Motor neuron (in vitro differentiated cells): ENCODE measurements around the gene NUDT17. TPM values are rescaled to one million over a fixed set of nuclear protein-coding genes. Genes with fewer than 3 reads are reported as not detected.
"Not testable (repeated sequence)": the region's sequence is repeated elsewhere in the genome, so short reads cannot be mapped to it uniquely, and the experiment has no call there.

Experiments
- ATAC-seq, 8 experiments: fragments of 200-7000 bp; cut with Tn5 transposase; replicated peaks in 6 of 8; 2 replicates each; pipeline ENCODE4 v1.8.0; 2021; ENCODE audit warnings: mild to moderate bottlenecking in 8 of 8, moderate library complexity in 8 of 8
- H3K27ac ChIP-seq, 2 donors: fragments of 250-450 bp; sonication (Bioruptor Pico); 2 replicates each; pipeline ENCODE4 v1.9.0; 2021; ENCODE audit warnings: antibody characterized with exemption in 2 of 2, mild to moderate bottlenecking in 2 of 2, moderate library complexity in 1 of 2
- H3K4me1 ChIP-seq, 2 donors: fragments of 250-450 bp; sonication (Bioruptor Pico); replicated peaks in 1 of 2; 2 replicates each; pipeline ENCODE4 v1.6.1; 2021; ENCODE audit warnings: antibody characterized with exemption in 2 of 2, mild to moderate bottlenecking in 2 of 2, moderate library complexity in 1 of 2
- H3K4me3 ChIP-seq, 5 donors: fragments of 250-450 bp; sonication (Bioruptor Pico); 2 replicates each; pipeline ENCODE4 v1.9.0; 2021; ENCODE audit warnings: antibody characterized with exemption in 5 of 5, mild to moderate bottlenecking in 5 of 5, moderate library complexity in 4 of 5
- WGBS, 10 experiments: fragments of 450-650 bp; shearing (Covaris generic); methylation state at CpG; one replicate each; pipeline ENCODE4 v1.0.0; 2022; 5-methylcytosine and 5-hydroxymethylcytosine counted together
- in situ Hi-C, 9 experiments: fragments of 400-800 bp; cut with MboI; loops; one replicate each; pipeline ENCODE4 v1.15.0; 2021; ENCODE audit warnings: low sequenced_read_pairs in 9 of 9, low pct_unique_long_range_greater_than_20kb in 2 of 9; ENCODE audit not compliant: unreplicated experiment in 9 of 9
- total RNA-seq, 8 experiments: library from RNA; unstranded; fragments of 300-600 nt; gene quantifications; 2 replicates each; pipeline versions ENCODE4 v1.2.3 to v1.2.4, GENCODE V29; 2022

Gene NUDT17
- total RNA-seq, 8 experiments from 2014 or later = 1.6 to 7.2 (median 3.1) TPM

DNA sequence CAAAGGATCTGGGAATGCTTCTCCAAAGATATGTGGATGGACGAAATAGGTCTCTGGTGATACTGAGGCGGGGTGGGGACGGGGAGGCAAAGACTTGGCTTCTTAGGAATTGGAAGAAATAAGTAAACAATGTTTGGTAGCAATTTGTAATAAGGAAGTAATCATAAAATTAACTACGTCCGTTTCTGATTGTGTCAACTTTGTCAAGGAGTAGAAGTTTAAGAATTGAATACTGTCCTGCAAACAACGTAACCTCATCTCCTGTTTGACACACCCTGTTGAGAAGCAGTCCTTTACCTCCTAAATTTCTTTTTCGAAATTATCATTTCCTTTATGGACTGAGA is 21.0 kb upstream of the NUDT17 start:
- ATAC-seq = no peak
- peaks cover 4 to 12% of the 10 kb centered on the region in 2 donors for H3K4me1 ChIP-seq
- H3K4me3 ChIP-seq = peak overlapping the region; percentile 56 to 97 (median 63)
- peak overlapping the region; percentile 67 to 89 for H3K27ac ChIP-seq
- in situ Hi-C loops = no loop called here
- WGBS, 10 experiments = 0 to 3% (median 0%) methylated on average over 2 to 7 of the region's 7 CpGs

DNA sequence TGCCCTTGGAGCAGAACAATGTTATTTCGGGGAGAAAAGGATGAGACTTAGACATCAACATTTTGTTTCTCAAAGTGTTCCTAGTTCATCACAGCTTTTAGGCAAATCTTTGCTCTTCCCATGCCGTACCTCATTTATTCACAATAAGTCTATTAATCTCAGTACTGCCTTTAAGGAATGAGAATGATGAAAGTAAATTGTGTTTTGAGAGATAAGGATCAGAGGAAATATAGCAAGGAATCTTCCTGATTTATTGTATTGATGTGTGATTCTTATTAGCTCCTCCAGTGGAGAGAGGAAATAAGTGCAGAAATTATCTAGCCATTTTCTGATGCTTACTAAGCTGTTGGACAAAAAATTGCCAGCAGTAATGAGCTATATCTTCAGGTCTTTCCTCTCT is 19.4 kb upstream of the NUDT17 start:
- in situ Hi-C loops = no loop called here
- Histone ChIP-seq H3K4me3 (no peak overlapping the region), H3K27ac (no peak overlapping the region), H3K4me1 (peaks cover 4 to 12% of the 10 kb centered on the region in 2 donors)
- 57 to 100% (median 90%) methylated on average over 2 of the region's 2 CpGs; no CpG with 5 or more reads in 2 of the 10 experiments for WGBS, 10 experiments
- ATAC-seq = no peak

DNA sequence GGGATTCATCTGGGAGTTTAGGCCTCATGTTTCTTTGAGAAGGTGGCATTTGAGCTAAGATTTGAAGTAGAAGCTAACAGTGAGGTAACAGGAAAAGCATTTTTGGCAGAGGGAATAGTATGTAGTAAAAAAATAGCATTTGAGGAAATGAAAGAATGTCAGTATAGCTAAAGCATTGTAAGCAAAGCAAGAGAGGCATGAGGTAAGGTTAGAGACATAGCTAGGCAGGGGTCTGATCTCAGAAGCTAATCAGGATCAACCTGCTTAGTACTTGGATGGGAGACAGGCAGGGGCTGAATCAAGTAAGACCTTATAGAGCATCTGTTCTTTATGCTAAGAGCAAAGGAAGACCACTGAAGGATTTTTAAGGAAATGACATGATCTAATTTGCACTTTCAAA is 17.5 kb upstream of the NUDT17 start:
- no peak for ATAC-seq
- H3K4me3 ChIP-seq = no peak overlapping the region
- peaks cover 4 to 12% of the 10 kb centered on the region in 2 donors for H3K4me1 ChIP-seq
- no peak overlapping the region for H3K27ac ChIP-seq
- in situ Hi-C loops = no loop called here

DNA sequence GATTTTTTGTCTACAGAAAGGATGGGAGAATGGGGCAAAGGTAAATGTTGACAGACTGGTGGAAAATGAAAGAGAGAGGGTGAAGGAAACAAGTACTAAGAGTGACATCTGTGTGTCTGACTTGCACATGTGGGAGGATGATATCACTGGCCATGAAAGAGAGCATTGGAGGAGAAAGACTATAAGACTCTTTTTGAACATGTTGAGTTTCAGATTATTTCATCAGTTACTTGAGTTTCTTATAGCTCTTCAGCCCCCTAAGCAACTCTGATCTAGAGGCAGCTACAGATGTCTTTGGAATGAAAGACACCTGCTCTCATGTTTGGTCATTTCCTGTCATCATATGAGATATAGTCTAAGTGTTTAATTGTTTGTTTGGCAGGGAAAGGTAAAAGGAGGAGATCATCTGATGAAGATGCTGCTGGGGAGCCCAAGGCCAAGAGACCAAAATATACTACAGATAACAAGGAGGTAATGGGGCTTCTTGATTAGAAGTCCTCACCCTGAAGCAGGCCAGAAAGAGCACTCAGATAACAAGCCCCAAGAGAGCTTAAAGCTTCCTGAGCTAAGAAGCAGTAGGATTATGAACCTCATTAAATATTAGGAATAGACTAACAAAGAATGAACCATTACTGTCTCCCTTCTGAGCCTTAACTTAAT is 16.9 kb upstream of the NUDT17 start:
- ATAC-seq = no peak
- in situ Hi-C loops = no loop called here
- Histone ChIP-seq H3K27ac (no peak overlapping the region), H3K4me1 (peaks cover 4 to 12% of the 10 kb centered on the region in 2 donors), H3K4me3 (no peak overlapping the region)

DNA sequence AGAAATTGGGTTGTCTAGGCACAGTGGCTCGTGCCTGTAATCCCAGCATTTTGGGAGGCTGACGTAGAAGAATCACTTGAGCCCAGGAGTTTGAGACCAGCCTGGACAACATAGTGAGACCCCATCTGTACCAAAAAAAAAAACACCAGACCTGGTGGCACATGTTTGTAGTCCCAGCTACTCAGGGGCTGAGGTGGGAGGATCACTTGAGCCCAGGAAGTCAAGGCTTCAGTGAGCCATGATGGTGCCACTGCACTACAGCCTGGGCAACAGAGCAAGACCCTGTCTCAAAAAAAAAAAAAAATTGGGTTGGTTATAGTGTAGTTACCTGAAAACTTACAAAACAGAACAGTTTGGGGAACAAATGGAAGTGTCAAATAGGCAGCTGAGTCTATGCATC is 14.6 kb upstream of the NUDT17 start:
- WGBS, 10 experiments = 76 to 100% (median 100%) methylated on average over 2 of the region's 2 CpGs; no CpG with 5 or more reads in 4 of the 10 experiments
- H3K4me3 ChIP-seq, H3K27ac ChIP-seq, in situ Hi-C loops, H3K4me1 ChIP-seq, ATAC-seq: not testable (repeated sequence)

DNA sequence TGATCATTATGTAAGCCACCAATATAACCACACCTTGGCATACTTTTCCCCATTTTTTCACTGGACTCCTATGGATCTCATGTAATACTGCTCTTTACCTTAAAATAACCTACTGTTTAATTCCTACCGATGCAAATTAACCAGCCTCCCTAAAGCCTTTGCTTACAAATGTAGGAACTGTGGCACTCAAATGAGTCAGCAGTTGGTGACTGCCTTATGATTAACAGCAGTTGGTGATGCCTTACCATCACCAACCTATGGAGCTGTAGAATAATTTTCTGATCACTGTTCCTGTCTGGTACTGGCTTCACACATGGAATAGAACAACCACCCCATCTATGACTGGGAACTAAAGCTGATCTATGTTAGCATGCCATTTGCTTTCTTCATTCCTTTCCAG is 7.8 kb upstream of the NUDT17 start:
- Histone ChIP-seq H3K4me3 (no peak overlapping the region), H3K4me1 (no peaks in the 10 kb centered on the region), H3K27ac (no peak overlapping the region)
- in situ Hi-C loops = no loop called here
- WGBS, 10 experiments = 88 to 100% (median 100%) methylated on average over 1 of the region's 1 CpG; no CpG with 5 or more reads in 1 of the 10 experiments
- no peak for ATAC-seq

DNA sequence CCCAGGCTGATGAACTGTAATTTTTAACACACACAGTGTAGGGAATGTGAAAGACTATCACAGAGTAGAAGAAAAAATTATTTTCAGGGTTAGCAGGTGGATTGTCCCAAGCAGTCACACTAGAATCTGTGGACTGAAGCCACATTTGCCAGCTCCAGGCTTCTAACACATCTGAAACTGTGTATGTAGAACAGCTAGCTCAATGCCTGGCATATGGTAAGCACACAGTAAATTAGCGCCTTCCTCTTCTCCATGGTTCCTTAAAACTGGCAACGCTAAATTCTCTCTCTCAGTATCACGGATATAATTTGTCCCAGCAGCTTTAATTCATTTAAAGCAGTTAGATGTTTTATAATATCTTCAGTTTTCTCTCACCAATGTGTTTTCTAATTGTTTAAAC is 2.4 kb upstream of the NUDT17 start:
- no peak overlapping the region for H3K27ac ChIP-seq
- in situ Hi-C loops = no loop called here

DNA sequence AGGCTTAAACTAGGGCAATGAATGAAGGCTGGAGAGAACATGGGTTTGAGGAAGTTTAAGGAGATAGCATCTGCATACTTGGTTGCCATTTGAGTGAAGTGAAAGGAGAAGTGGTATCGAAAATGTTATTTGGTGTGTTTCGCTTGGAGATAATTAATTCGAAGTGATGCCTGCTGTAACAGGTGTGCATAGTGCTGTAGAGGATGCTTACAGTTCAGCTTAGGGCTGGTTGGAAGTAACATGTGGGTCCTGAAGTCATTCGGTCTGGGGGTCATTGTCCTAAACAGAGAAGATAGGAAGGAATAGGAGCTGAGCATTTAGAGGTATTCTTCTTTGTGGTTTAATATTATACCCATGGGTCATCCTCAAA is 301 bp upstream of the NUDT17 start:
- Histone ChIP-seq H3K4me1 (peaks cover 2 to 9% of the 10 kb centered on the region in 2 donors), H3K27ac (no peak overlapping the region), H3K4me3 (peak overlapping the region; percentile 30 to 44 (median 39))
- in situ Hi-C loops = no loop called here
- peak; percentile 30 to 61 (median 43) for ATAC-seq
- 0 to 19% (median 9%) methylated on average over 1 to 4 of the region's 4 CpGs; no CpG with 5 or more reads in 2 of the 10 experiments for WGBS, 10 experiments

More for the DNA sequence above, 2.4 kb upstream of the NUDT17 start:
- 56 to 100% (median 80%) methylated on average over 1 to 3 of the region's 3 CpGs; no CpG with 5 or more reads in 1 of the 10 experiments for WGBS, 10 experiments
- ATAC-seq = no peak
- no peak overlapping the region for H3K4me3 ChIP-seq
- H3K4me1 ChIP-seq = peaks cover 2 to 9% of the 10 kb centered on the region in 2 donors

DNA sequence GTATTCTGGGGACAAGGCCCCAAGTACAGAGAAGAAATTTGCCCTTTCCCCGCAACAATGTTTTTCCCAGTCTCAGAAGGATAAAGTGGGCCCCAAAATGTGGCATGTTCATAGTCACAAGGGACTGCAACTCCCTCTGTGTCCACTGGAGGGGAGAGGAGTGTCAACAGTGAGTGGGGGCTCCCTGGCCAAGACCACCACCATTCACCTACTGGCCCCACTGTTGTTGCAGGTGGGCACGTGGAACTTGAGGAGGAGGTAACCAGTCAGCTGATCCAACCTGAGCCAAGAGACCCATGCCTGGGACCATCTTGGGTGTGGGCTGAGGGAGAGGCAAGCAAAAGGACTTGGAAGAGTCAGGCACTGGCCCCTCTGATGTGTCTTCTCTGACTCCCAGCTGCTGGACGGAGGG is 777 bp downstream of the NUDT17 start:
- WGBS, 10 experiments = 47 to 95% (median 71%) methylated on average over 1 to 3 of the region's 3 CpGs; no CpG with 5 or more reads in 5 of the 10 experiments
- H3K4me1 ChIP-seq = peaks cover 2 to 9% of the 10 kb centered on the region in 2 donors
- peak overlapping the region in 1 of 2 donors; percentile 1 for H3K27ac ChIP-seq
- peak; percentile 21 to 44 (median 30) for ATAC-seq
- peak overlapping the region; percentile 30 to 44 (median 39) for H3K4me3 ChIP-seq
- in situ Hi-C loops = no loop called here

DNA sequence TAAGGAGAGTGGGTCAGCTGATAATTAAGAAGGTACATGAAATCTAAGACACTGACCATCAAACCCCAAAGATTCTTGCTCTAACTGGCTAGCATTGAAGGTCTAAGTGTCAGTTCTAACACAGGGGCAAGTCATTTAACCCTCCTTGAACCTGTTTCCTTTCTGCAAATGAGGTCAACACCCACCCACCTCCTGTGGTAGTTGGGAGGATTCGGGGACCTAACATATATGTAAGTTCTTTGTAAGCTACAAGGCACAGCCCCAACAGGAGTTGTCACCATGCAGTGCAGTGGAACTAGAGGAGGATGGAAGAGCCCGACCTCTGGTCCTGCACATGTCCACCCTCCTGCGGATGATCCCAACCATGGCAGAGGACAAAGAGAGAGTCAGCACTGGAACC is 2.4 kb downstream of the NUDT17 start:
- ATAC-seq = no peak
- Histone ChIP-seq H3K4me3 (no peak overlapping the region), H3K27ac (no peak overlapping the region), H3K4me1 (peaks cover 2 to 9% of the 10 kb centered on the region in 2 donors)
- in situ Hi-C loops = no loop called here
- WGBS, 10 experiments = 79 to 100% (median 96%) methylated on average over 1 to 3 of the region's 3 CpGs; no CpG with 5 or more reads in 3 of the 10 experiments

DNA sequence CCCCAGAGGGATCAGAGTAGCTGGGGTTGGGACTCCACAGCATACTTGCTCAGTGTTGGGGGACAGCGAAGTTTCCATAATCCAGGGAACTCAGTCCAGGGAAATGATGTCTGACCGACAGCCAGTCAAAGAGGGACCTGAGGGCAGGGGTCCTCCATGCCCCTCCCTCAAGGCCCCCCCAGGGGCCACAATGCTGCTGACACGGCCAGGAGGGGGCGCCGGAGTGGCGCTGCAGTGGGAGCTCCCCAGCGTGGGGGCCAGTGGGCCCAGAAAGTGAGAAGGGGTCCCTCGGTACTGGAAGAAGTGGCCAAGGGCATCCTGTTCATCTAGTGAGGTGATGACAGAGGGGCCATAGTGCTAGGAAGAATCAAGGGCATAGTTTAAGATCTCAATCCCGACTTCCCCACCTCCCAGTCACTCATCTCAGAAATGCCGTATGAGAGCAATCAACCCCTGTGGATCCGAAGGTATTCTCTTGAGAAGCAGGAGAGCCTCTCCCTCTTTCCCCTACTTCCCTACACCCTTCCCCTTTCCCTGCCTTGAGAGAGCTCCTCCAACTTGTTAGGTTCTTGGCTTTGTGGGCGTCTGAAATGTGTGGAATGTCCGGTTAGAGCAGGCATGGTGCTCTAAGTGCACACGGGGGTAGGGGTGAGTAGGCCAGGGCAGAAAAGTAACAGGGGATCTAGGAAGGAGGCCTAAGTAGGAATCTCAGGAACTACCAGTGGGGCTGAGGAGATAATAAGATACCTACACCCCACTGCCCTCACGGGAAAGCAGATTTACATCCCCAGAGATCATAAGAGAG is 4.1 kb downstream of the NUDT17 start:
- in situ Hi-C loops = loop anchor here in 1 of 9 experiments (25.0 kb wide), 1 partner anchor 87 kb away; no protein-coding TSS in a partner anchor
- Histone ChIP-seq H3K27ac (no peak overlapping the region), H3K4me3 (no peak overlapping the region), H3K4me1 (peaks cover 2 to 9% of the 10 kb centered on the region in 2 donors)
- WGBS, 10 experiments = 71 to 100% (median 82%) methylated on average over 1 to 9 of the region's 15 CpGs; no CpG with 5 or more reads in 4 of the 10 experiments
- no peak for ATAC-seq

DNA sequence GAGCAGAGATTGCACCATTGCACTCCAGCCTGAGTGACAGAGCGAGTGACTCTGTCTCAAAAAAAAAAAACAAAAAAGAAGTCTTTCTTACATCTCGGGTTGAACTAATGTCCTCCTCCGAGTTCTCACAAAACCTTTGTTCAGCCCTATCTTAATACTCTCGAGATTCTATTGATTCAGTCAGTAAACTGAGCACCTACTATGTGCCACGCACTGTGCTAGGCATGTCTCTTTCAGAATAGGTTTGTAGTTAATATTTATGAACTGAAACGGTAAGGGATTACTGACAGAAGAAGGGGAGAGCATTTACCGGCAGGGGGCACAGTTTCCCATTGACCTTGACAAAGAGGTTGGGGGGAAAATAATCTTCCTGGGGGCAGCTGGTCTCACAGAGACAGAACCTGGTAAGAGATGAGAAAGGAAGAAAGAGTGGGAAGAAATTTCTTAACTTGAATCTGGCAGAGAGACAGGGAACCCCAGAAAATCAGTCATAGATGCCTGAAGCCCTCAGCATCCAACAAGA is 10.1 kb downstream of the NUDT17 start:
- in situ Hi-C loops = loop anchor here in 1 of 9 experiments (25.0 kb wide), 1 partner anchor 93 kb away; no protein-coding TSS in a partner anchor
- 44 to 97% (median 86%) methylated on average over 2 to 7 of the region's 7 CpGs for WGBS, 10 experiments
- H3K4me1 ChIP-seq = peaks cover 5 to 8% of the 10 kb centered on the region in 2 donors
- no peak overlapping the region for H3K4me3 ChIP-seq
- ATAC-seq = no peak
- no peak overlapping the region for H3K27ac ChIP-seq

DNA sequence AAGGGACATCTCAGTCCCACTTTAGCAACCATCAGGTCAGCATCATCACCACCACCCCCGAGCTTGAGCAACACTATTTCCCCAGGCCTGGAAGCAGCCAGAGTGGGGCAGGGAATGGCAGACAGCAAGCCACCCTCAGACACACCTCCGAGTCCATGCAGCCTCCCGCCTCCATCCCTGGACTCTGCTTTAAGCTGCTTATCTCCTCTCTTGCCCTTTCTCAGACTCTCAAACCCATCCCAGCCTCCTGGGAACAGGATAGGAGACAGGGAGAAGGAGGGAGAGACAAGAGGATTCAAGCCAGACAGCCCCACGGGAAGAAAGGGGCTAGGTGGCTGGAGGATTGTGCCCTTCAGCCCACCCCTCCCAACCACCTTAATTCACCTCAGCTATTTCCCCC is 11.7 kb downstream of the NUDT17 start:
- 80 to 100% (median 91%) methylated on average over 1 to 4 of the region's 4 CpGs; no CpG with 5 or more reads in 6 of the 10 experiments for WGBS, 10 experiments
- H3K27ac ChIP-seq = no peak overlapping the region
- in situ Hi-C loops = loop anchor here in 1 of 9 experiments (25.0 kb wide), 1 partner anchor 95 kb away; no protein-coding TSS in a partner anchor
- ATAC-seq = no peak
- H3K4me3 ChIP-seq = no peak overlapping the region
- H3K4me1 ChIP-seq = peaks cover 5 to 8% of the 10 kb centered on the region in 2 donors
